Esophagus muscularis mucosa (tissue), 4 donors: ENCODE results near the gene C11orf68.
"Not testable (repeated sequence)": the region's sequence is repeated elsewhere in the genome, so short reads cannot be mapped to it uniquely, and the experiment has no call there.

Experiments used
- CTCF ChIP-seq, 3 experiments: fragments of 200-600 bp in 2 of 3; fragments of 450-650 bp in 1 of 3; sonication (generic) in 2 of 3; IDR thresholded peaks; one replicate each; pipeline ENCODE4 v1.5.1; 2017 to 2019; ENCODE audit warnings: antibody characterized with exemption in 3 of 3, mild to moderate bottlenecking in 2 of 3, moderate library complexity in 1 of 3
- EP300 ChIP-seq: sonication (generic); formaldehyde crosslinking; IDR thresholded peaks from one replicate; pipeline ENCODE4 v1.6.1; 2017; ENCODE audit warnings: antibody characterized with exemption
- POLR2A ChIP-seq: fragments of 450-650 bp; IDR thresholded peaks from one replicate; pipeline ENCODE4 v1.6.1; 2017; ENCODE audit warnings: antibody characterized with exemption, moderate library complexity, mild to moderate bottlenecking, low read depth

- not testable (repeated sequence) for TF ChIP-seq POLR2A; CTCF (IDR thresholded peaks at IDR 0.05); EP300
Measured at GRCh38 chr11:65892137-65892540, 26.7 kb downstream of the C11orf68 start.
